Caco-2 (cell line): ENCODE data around the gene GPR183. TPM values are rescaled to one million over a fixed set of nuclear protein-coding genes. Genes with fewer than 3 reads are reported as not detected.

Experiments
- BruUV-seq: library from RNA; stranded (reverse); fragments of 400-500 nt; replicated peaks from 2 replicates; lab custom pipeline; 2021; lab: Mats Ljungman, UMichigan
- CTCF ChIA-PET: fragments of 300-600 bp; sonication (Branson Sonifier 250); formaldehyde crosslinking; loops from one replicate; lab custom pipeline; 2022; ENCODE audit warnings: antibody characterized with exemption; lab: Charles Lee
- POLR2A ChIA-PET: fragments of 300-600 bp; sonication (Branson Sonifier 250); formaldehyde crosslinking; loops from one replicate; lab custom pipeline; 2022; ENCODE audit warnings: antibody characterized with exemption; lab: Charles Lee
- DNase-seq, 2 experiments: peaks; one replicate each; pipeline versions ENCODE4 v3.0.0 to v3.0.0-alpha.2; 2020 to 2022
- H3K27me3 ChIP-seq: replicated peaks from 2 replicates; pipeline ENCODE4 v1.6.0; 2011; ENCODE audit warnings: low read length; ENCODE audit not compliant: control insufficient read depth, insufficient read depth
- H3K36me3 ChIP-seq: 2 replicates; pipeline ENCODE4 v1.5.1; 2011; ENCODE audit warnings: low read length; ENCODE audit not compliant: control insufficient read depth, insufficient read depth
- H3K4me1 ChIP-seq: fragments of 250-450 bp; sonication (Bioruptor Pico); 2 replicates; pipeline ENCODE4 v1.5.1; 2020; ENCODE audit warnings: mild to moderate bottlenecking
- H3K4me3 ChIP-seq: 2 replicates; pipeline ENCODE4 v1.5.1; 2011; ENCODE audit warnings: low read depth, mild to moderate bottlenecking, control low read depth, low read length
- H3K9me3 ChIP-seq: fragments of 250-450 bp; sonication (Bioruptor Pico); 2 replicates; pipeline ENCODE4 v1.5.1; 2020; ENCODE audit warnings: mild to moderate bottlenecking, moderate library complexity
- H3K27ac Mint-ChIP-seq: one replicate; pipeline ENCODE4 v1.8.0; 2022; ENCODE audit warnings: mixed read lengths; ENCODE audit not compliant: unreplicated experiment
- H3K27me3 Mint-ChIP-seq: one replicate; pipeline ENCODE4 v1.8.0; 2022; ENCODE audit warnings: mixed read lengths; ENCODE audit not compliant: insufficient read depth, unreplicated experiment
- H3K36me3 Mint-ChIP-seq: one replicate; pipeline ENCODE4 v1.8.0; 2022; ENCODE audit warnings: mild to moderate bottlenecking, mixed read lengths; ENCODE audit not compliant: insufficient read depth, unreplicated experiment
- H3K4me1 Mint-ChIP-seq: one replicate; pipeline ENCODE4 v1.8.0; 2022; ENCODE audit warnings: low read depth, mixed read lengths; ENCODE audit not compliant: unreplicated experiment
- H3K4me3 Mint-ChIP-seq: one replicate; pipeline ENCODE4 v1.8.0; 2022; ENCODE audit warnings: mild to moderate bottlenecking, moderate library complexity, mixed read lengths; ENCODE audit not compliant: unreplicated experiment
- H3K9me3 Mint-ChIP-seq: one replicate; pipeline ENCODE4 v1.8.0; 2022; ENCODE audit warnings: mixed read lengths; ENCODE audit not compliant: unreplicated experiment
- intact Hi-C: fragments of 100-400 bp; cut with micrococcal nuclease; formaldehyde crosslinking; loops from one replicate; pipeline ENCODE4 v1.10.0; 2022; ENCODE audit not compliant: unreplicated experiment
- total RNA-seq: library from RNA; stranded (reverse); gene quantifications from 2 replicates; pipeline ENCODE4 v1.2.3, GENCODE V29; 2022
- TF ChIP-seq, protein P1 (sequence below), 2 experiments: fragments of 200-600 bp in 1 of 2; IDR thresholded peaks; 1 replicate in 1 of 2; 2 replicates in 1 of 2; pipeline versions ENCODE4 v1.5.1 to v1.8.0; 2011 to 2022; ENCODE audit warnings: antibody characterized with exemption in 1 of 2, control low read depth in 1 of 2, inconsistent platforms in 1 of 2, low read depth in 1 of 2, low read length in 1 of 2, mild to moderate bottlenecking in 1 of 2, moderate library complexity in 1 of 2; ENCODE audit not compliant: insufficient read depth in 1 of 2, severe bottlenecking in 1 of 2, unreplicated experiment in 1 of 2

GPR183 gene
- total RNA-seq, 1 experiment from 2014 or later: not detected

DNA sequence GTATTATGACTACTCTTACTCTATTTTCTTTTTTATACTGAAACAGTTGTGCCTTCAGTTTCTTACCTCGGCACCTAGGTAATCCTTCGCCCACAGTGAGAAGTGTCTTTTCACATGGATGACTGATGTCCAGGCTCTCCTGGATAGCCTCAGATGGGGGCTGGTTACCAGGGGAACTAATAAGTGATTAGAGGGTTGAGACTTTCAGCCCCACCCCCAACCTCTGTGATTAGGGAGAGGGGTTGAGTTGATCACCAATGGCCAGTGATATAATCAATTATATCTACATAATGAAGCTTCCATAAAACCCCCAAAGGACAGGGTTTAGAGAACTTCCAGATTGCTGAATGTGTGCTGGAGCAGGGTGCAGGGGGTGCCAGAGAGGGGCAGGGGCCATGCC, 43.0 kb upstream of the GPR183 start:
- Histone ChIP-seq H3K9me3 (no peaks in the 10 kb centered on the region), H3K36me3 (peaks cover under 1% of the 10 kb centered on the region; the same call in 1 of the 2 replicates), H3K4me1 (no peaks in the 10 kb centered on the region), H3K4me3 (no peak overlapping the region), H3K27me3 (no peaks in the 10 kb centered on the region)
- Mint-ChIP-seq H3K4me3 (no peak overlapping the region), H3K9me3 (no peaks in the 10 kb centered on the region), H3K27me3 (no peaks in the 10 kb centered on the region), H3K27ac (no peak overlapping the region), H3K4me1 (peaks cover 7% of the 10 kb centered on the region), H3K36me3 (peaks cover 30% of the 10 kb centered on the region)
- BruUV-seq: no TSS peak
- POLR2A ChIA-PET: no interaction called here
- TF ChIP-seq, protein P1, sequence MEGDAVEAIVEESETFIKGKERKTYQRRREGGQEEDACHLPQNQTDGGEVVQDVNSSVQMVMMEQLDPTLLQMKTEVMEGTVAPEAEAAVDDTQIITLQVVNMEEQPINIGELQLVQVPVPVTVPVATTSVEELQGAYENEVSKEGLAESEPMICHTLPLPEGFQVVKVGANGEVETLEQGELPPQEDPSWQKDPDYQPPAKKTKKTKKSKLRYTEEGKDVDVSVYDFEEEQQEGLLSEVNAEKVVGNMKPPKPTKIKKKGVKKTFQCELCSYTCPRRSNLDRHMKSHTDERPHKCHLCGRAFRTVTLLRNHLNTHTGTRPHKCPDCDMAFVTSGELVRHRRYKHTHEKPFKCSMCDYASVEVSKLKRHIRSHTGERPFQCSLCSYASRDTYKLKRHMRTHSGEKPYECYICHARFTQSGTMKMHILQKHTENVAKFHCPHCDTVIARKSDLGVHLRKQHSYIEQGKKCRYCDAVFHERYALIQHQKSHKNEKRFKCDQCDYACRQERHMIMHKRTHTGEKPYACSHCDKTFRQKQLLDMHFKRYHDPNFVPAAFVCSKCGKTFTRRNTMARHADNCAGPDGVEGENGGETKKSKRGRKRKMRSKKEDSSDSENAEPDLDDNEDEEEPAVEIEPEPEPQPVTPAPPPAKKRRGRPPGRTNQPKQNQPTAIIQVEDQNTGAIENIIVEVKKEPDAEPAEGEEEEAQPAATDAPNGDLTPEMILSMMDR (IDR thresholded peaks at IDR 0.05; ENCODE audit: insufficient read depth in 1 of 2, low read depth in 1 of 2, low read length in 1 of 2, severe bottlenecking in 1 of 2, unreplicated experiment in 1 of 2): no peak
- CTCF ChIA-PET: no interaction called here
- intact Hi-C loops: no loop called here
- DNase-seq: no peak

DNA sequence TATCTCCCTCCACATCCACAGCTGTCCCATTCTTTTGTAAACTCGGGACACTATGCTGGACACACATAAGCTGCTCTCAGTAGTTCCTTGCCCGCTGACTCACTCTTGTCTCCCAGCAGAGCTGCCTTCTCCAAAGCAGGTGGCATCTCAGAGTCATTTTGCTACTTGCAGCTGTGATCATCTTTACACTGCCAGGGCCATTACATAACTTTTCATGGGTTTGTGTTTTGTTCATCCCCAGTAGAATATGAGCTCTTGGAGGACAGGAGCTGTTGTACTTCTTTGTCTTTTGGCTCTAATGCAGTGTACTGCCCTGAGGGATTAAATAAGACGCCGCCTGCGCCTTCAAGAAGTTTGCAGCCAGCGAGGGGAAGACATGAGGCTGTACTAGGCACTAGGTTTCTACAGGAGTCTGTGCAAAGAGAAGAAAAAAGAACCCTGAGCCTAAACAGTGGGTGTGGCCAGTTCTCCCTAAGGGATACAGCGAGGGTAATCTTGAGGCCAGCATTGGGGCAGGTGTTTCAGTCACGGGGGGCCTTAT, 40.8 kb upstream of the GPR183 start:
- H3K36me3 ChIP-seq: no peaks in the 10 kb centered on the region; the same call in 1 of the 2 replicates
- no peaks in the 10 kb centered on the region for H3K27me3 ChIP-seq
- POLR2A ChIA-PET: no interaction called here
- TF ChIP-seq, protein P1 (IDR thresholded peaks at IDR 0.05; ENCODE audit: insufficient read depth in 1 of 2, low read depth in 1 of 2, low read length in 1 of 2, severe bottlenecking in 1 of 2, unreplicated experiment in 1 of 2): no peak
- DNase-seq: no peak
- no TSS peak for BruUV-seq
- H3K36me3 Mint-ChIP-seq: peaks cover 21% of the 10 kb centered on the region
- H3K4me3 ChIP-seq: no peak overlapping the region
- H3K9me3 Mint-ChIP-seq: no peaks in the 10 kb centered on the region
- CTCF ChIA-PET: no interaction called here
- H3K4me1 ChIP-seq: no peaks in the 10 kb centered on the region
- no peak overlapping the region for H3K4me3 Mint-ChIP-seq
- no peaks in the 10 kb centered on the region for H3K27me3 Mint-ChIP-seq
- intact Hi-C loops: no loop called here
- no peaks in the 10 kb centered on the region for H3K4me1 Mint-ChIP-seq
- no peak overlapping the region for H3K27ac Mint-ChIP-seq
- no peaks in the 10 kb centered on the region for H3K9me3 ChIP-seq

DNA sequence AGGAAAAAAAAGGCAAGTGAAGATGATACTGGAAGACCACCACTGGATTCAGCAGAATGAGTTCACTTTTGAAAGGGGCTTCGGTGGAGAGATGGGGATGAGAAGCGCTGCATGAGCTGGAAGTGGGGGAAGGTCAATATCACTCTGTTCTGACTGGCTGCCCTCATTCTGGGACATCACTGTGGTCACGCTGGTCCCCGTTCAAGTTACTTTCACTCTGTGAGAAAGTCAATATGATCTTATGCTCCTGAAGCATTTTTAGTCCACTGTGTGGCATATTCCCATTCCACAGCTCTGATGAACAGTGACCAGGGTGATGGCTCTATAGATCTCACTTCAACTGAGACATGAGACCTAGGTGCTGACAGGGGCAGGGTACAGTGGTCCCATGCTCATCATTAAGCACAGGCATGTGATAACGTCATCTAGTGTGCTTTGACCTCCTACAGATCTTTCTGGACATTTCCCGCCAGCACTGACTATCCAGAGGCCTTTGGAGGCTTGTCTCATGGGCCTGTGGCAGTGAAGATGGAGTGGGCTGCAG, 40.2 kb upstream of the GPR183 start:
- Histone ChIP-seq H3K9me3 (no peaks in the 10 kb centered on the region), H3K36me3 (no peaks in the 10 kb centered on the region; the same call in 1 of the 2 replicates), H3K4me1 (no peaks in the 10 kb centered on the region), H3K4me3 (no peak overlapping the region), H3K27me3 (no peaks in the 10 kb centered on the region)
- Mint-ChIP-seq H3K36me3 (peaks cover 23% of the 10 kb centered on the region), H3K27me3 (no peaks in the 10 kb centered on the region), H3K4me3 (no peak overlapping the region), H3K4me1 (no peaks in the 10 kb centered on the region), H3K9me3 (no peaks in the 10 kb centered on the region), H3K27ac (no peak overlapping the region)
- intact Hi-C loops: no loop called here
- TF ChIP-seq, protein P1 (IDR thresholded peaks at IDR 0.05; ENCODE audit: insufficient read depth in 1 of 2, low read depth in 1 of 2, low read length in 1 of 2, severe bottlenecking in 1 of 2, unreplicated experiment in 1 of 2): no peak
- ChIA-PET POLR2A (no interaction called here), CTCF (no interaction called here)
- no TSS peak for BruUV-seq
- DNase-seq: no peak
